ENCODE data around the gene ROR2. TPM values are rescaled to one million over a fixed set of nuclear protein-coding genes. Genes with fewer than 3 reads are reported as not detected.

ROR2 gene
- total and polyA plus RNA-seq, 2 of the 13 experiments (the other 11 are each of a cell fraction or from before 2014, with no cell fraction given): not detected

GRCh38 chr9:91536211-91536691, 413.8 kb downstream of the ROR2 start (continued):
- peak; percentile 89 for TF ChIP-seq FOXA3 (CRISPR knock-in tag; IDR thresholded peaks at IDR 0.05)
- TF ChIP-seq ARID5B (CRISPR knock-in tag; IDR thresholded peaks at IDR 0.05): peak; percentile 77
- TF ChIP-seq ZSCAN9 (CRISPR knock-in tag; IDR thresholded peaks at IDR 0.05; ENCODE audit: borderline replicate concordance): no peak
- peak; percentile 46; the same call in 1 of the 2 replicates for TF ChIP-seq SOX5 (CRISPR knock-in tag; IDR thresholded peaks at IDR 0.05; ENCODE audit: borderline replicate concordance)
- no peak for TF ChIP-seq ZNF552 (CRISPR knock-in tag; IDR thresholded peaks at IDR 0.05; ENCODE audit: borderline replicate concordance)
- TF ChIP-seq FOXP1 (IDR thresholded peaks at IDR 0.05): no peak
- TF ChIP-seq FOXP1 (CRISPR knock-in tag; IDR thresholded peaks at IDR 0.05): peak; percentile 90
- no peak for TF ChIP-seq SRSF9 (IDR thresholded peaks at IDR 0.05; ENCODE audit: borderline replicate concordance, insufficient read depth, low read depth, low read length, poor library complexity, severe bottlenecking)
- TF ChIP-seq NR2F2 (IDR thresholded peaks at IDR 0.05; ENCODE audit: borderline replicate concordance, low read depth): no peak
- no peak for TF ChIP-seq TP53 (CRISPR knock-in tag; conservative IDR thresholded peaks at IDR 0.05)
- no peak for TF ChIP-seq TRAFD1 (CRISPR knock-in tag; IDR thresholded peaks at IDR 0.05; ENCODE audit: borderline replicate concordance)
- no peak for TF ChIP-seq ZNF672 (CRISPR knock-in tag; IDR thresholded peaks at IDR 0.05)
- TF ChIP-seq ZFX (CRISPR knock-in tag; IDR thresholded peaks at IDR 0.05; ENCODE audit: low read depth): 0 out of 2 replicates have a peak, but pooled peaks have one; percentile 22
- no peak for TF ChIP-seq ZMYM4 (CRISPR knock-in tag; IDR thresholded peaks at IDR 0.05)
- TF ChIP-seq YEATS2 (CRISPR knock-in tag; IDR thresholded peaks at IDR 0.05; ENCODE audit: borderline replicate concordance): 0 out of 2 replicates have a peak, but pooled peaks have one; percentile 24
- TF ChIP-seq HMGXB4 (CRISPR knock-in tag; IDR thresholded peaks at IDR 0.05; ENCODE audit: borderline replicate concordance in 1 of 2, low read depth in 1 of 2): no peak
- no peak for TF ChIP-seq ZSCAN30 (CRISPR knock-in tag; IDR thresholded peaks at IDR 0.05)
- TF ChIP-seq MXI1 (IDR thresholded peaks at IDR 0.05; ENCODE audit: borderline replicate concordance, low read depth, low read length): 0 out of 3 replicates have a peak, but pooled peaks have one; percentile 31
- TF ChIP-seq MED1 (CRISPR knock-in tag; IDR thresholded peaks at IDR 0.05): no peak
- no peak for TF ChIP-seq YEATS4 (CRISPR knock-in tag; IDR thresholded peaks at IDR 0.05; ENCODE audit: borderline replicate concordance)
- no peak for TF ChIP-seq ZNF576 (CRISPR knock-in tag; IDR thresholded peaks at IDR 0.05)
- TF ChIP-seq ZFP36L1 (CRISPR knock-in tag; IDR thresholded peaks at IDR 0.05): 0 out of 2 replicates have a peak, but pooled peaks have one; percentile 28
- no peak for TF ChIP-seq MEIS1 (CRISPR knock-in tag; IDR thresholded peaks at IDR 0.05; ENCODE audit: borderline replicate concordance)
- no peak for TF ChIP-seq CBX1 (IDR thresholded peaks at IDR 0.05; ENCODE audit: low read depth)
- no peak for TF ChIP-seq ZNF235 (CRISPR knock-in tag; IDR thresholded peaks at IDR 0.05; ENCODE audit: borderline replicate concordance)
